Neural cell (in vitro differentiated cells): Measurements from ENCODE around the gene MTCL1. TPM values are rescaled to one million over a fixed set of nuclear protein-coding genes. Genes with fewer than 3 reads are reported as not detected.

Source experiments
- H2AFZ ChIP-seq: fragments of 200-600, 300-800 bp; sonication (generic), shearing (Covaris generic); 2 replicates; pipeline ENCODE4 v1.6.0; 2014; ENCODE audit warnings: low read depth, mild to moderate bottlenecking, antibody characterized with exemption, low read length, moderate library complexity
- H3F3A ChIP-seq: fragments of 200-600 bp; shearing (Covaris generic); 2 replicates; pipeline ENCODE4 v1.6.1; 2016; ENCODE audit warnings: mild to moderate bottlenecking, moderate library complexity, mixed read lengths, antibody characterized with exemption, low read length; ENCODE audit not compliant: insufficient read depth, poor library complexity, severe bottlenecking
- H3K27ac ChIP-seq: fragments of 200-600, 300-800 bp; sonication (generic), shearing (Covaris generic); 2 replicates; pipeline ENCODE4 v1.5.1; 2014; ENCODE audit warnings: mild to moderate bottlenecking, low read length, moderate library complexity
- H3K27me3 ChIP-seq: fragments of 300-800, 200-600 bp; sonication (generic), shearing (Covaris generic); 2 replicates; pipeline ENCODE4 v1.6.0; 2014; ENCODE audit warnings: mild to moderate bottlenecking, low read depth, low read length, moderate library complexity; ENCODE audit not compliant: insufficient read depth
- H3K36me3 ChIP-seq: fragments of 300-800, 200-600 bp; sonication (generic), shearing (Covaris generic); 2 replicates; pipeline ENCODE4 v1.5.1; 2014; ENCODE audit warnings: mild to moderate bottlenecking, antibody characterized with exemption, low read length, moderate library complexity; ENCODE audit not compliant: insufficient read depth
- H3K4me2 ChIP-seq: fragments of 300-800, 200-600 bp; sonication (generic), shearing (Covaris generic); 2 replicates; pipeline ENCODE4 v1.6.0; 2014; ENCODE audit warnings: mild to moderate bottlenecking, low read length
- H3K4me3 ChIP-seq: fragments of 300-800, 200-600 bp; sonication (generic), shearing (Covaris generic); 2 replicates; pipeline ENCODE4 v1.5.1; 2014; ENCODE audit warnings: mild to moderate bottlenecking, low read length, moderate library complexity
- H3K79me2 ChIP-seq: fragments of 200-600 bp; shearing (Covaris generic); replicated peaks from 2 replicates; pipeline ENCODE4 v1.6.0; 2014; ENCODE audit warnings: mild to moderate bottlenecking, low read length, moderate library complexity; ENCODE audit not compliant: insufficient read depth
- H3K9ac ChIP-seq: fragments of 300-800, 200-600 bp; sonication (generic), shearing (Covaris generic); 2 replicates; pipeline ENCODE4 v1.6.1; 2016; ENCODE audit warnings: mild to moderate bottlenecking, low read length, mixed read lengths
- H3K9me2 ChIP-seq: fragments of 200-600 bp; shearing (Covaris generic); 2 replicates; pipeline ENCODE4 v1.6.1; 2016; ENCODE audit warnings: mild to moderate bottlenecking, low read length, mixed read lengths; ENCODE audit not compliant: insufficient read depth
- H3K9me3 ChIP-seq: fragments of 200-600, 300-800 bp; sonication (generic), shearing (Covaris generic); 2 replicates; pipeline ENCODE4 v1.6.1; 2016; ENCODE audit warnings: mild to moderate bottlenecking, mixed run types, low read length, moderate library complexity, mixed read lengths
- H4K20me1 ChIP-seq: fragments of 200-600 bp; shearing (Covaris generic); 2 replicates; pipeline ENCODE4 v1.6.1; 2016; ENCODE audit warnings: mild to moderate bottlenecking, mixed run types; ENCODE audit not compliant: insufficient read depth
- EP300 ChIP-seq: fragments of 450-650 bp; conservative IDR thresholded peaks from 2 replicates; pipeline ENCODE4 v1.6.1; 2014; ENCODE audit warnings: antibody characterized with exemption, mild to moderate bottlenecking, moderate library complexity; ENCODE audit not compliant: poor library complexity, severe bottlenecking
- EZH2 ChIP-seq: fragments of 200-600, 300-800 bp; shearing (Covaris generic), sonication (generic); IDR thresholded peaks from 2 replicates; pipeline ENCODE4 v1.6.1; 2014; ENCODE audit warnings: antibody characterized with exemption, low read length, borderline replicate concordance, mild to moderate bottlenecking; ENCODE audit not compliant: insufficient read depth, poor library complexity, severe bottlenecking
- MXI1 ChIP-seq: fragments of 450-650 bp; conservative IDR thresholded peaks from 2 replicates; pipeline ENCODE4 v1.6.1; 2014; ENCODE audit warnings: antibody characterized with exemption, mild to moderate bottlenecking; ENCODE audit not compliant: poor library complexity, severe bottlenecking
- POLR2AphosphoS5 ChIP-seq: IDR thresholded peaks from 2 replicates; pipeline ENCODE4 v1.6.1; 2012
- RAD21 ChIP-seq: fragments of 450-650 bp; conservative IDR thresholded peaks from 2 replicates; pipeline ENCODE4 v1.6.1; 2014; ENCODE audit warnings: antibody characterized with exemption, mild to moderate bottlenecking, moderate library complexity
- SMC3 ChIP-seq: fragments of 450-650 bp; conservative IDR thresholded peaks from 2 replicates; pipeline ENCODE4 v1.6.1; 2014; ENCODE audit warnings: antibody characterized with exemption, mild to moderate bottlenecking, moderate library complexity; ENCODE audit not compliant: poor library complexity
- TAF1 ChIP-seq: IDR thresholded peaks from 2 replicates; pipeline ENCODE4 v1.6.1; 2012; ENCODE audit warnings: low read depth
- polyA plus RNA-seq: library from polyadenylated mRNA; depleted of rRNA; stranded (reverse); fragments of >200 nt; gene quantifications from 2 replicates; pipeline ENCODE4 v1.2.3, GENCODE V29; 2014
- TF ChIP-seq, protein P1 (sequence below): IDR thresholded peaks from 2 replicates; pipeline ENCODE4 v1.6.1; 2012; ENCODE audit warnings: borderline replicate concordance
- TF ChIP-seq, protein P2 (sequence below): fragments of 450-650 bp; IDR thresholded peaks from 2 replicates; pipeline ENCODE4 v1.5.1; 2014; ENCODE audit warnings: antibody characterized with exemption, mild to moderate bottlenecking, moderate library complexity; ENCODE audit not compliant: poor library complexity, severe bottlenecking

The MTCL1 gene
- polyA plus RNA-seq, 1 donor from 2014 or later: 20.8 TPM

DNA sequence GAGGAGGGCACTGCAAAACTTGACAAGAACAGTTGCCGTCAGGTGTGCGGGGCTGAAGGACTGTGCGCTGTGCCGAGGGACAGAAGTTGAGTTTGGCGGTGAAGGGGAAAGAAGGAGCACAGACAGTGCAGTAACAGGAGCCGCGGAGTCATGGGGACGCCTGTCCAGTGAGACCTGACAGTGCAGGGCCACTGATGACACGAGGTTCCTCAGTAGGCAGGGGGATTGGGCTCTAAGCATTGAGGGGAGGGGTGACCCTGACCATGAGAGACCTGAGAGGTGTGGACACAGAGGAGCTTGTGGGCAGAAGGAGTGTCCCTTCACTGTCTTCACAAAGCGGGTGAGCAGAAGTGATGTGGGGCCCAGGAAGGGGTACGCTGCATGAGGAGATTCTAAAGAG is 104.8 kb downstream of the MTCL1 start:
- Histone ChIP-seq H3F3A (no peaks in the 10 kb centered on the region), H3K9me3 (no peaks in the 10 kb centered on the region), H3K79me2 (no peaks in the 10 kb centered on the region), H3K4me2 (no peak overlapping the region), H3K9ac (no peak overlapping the region), H4K20me1 (no peaks in the 10 kb centered on the region), H3K4me3 (no peak overlapping the region), H2AFZ (no peak overlapping the region), H3K36me3 (no peaks in the 10 kb centered on the region), H3K27me3 (no peaks in the 10 kb centered on the region), H3K9me2 (no peaks in the 10 kb centered on the region), H3K27ac (no peak overlapping the region)
- no peak for TF ChIP-seq RAD21
- TF ChIP-seq EP300: no peak
- TF ChIP-seq, protein P1, sequence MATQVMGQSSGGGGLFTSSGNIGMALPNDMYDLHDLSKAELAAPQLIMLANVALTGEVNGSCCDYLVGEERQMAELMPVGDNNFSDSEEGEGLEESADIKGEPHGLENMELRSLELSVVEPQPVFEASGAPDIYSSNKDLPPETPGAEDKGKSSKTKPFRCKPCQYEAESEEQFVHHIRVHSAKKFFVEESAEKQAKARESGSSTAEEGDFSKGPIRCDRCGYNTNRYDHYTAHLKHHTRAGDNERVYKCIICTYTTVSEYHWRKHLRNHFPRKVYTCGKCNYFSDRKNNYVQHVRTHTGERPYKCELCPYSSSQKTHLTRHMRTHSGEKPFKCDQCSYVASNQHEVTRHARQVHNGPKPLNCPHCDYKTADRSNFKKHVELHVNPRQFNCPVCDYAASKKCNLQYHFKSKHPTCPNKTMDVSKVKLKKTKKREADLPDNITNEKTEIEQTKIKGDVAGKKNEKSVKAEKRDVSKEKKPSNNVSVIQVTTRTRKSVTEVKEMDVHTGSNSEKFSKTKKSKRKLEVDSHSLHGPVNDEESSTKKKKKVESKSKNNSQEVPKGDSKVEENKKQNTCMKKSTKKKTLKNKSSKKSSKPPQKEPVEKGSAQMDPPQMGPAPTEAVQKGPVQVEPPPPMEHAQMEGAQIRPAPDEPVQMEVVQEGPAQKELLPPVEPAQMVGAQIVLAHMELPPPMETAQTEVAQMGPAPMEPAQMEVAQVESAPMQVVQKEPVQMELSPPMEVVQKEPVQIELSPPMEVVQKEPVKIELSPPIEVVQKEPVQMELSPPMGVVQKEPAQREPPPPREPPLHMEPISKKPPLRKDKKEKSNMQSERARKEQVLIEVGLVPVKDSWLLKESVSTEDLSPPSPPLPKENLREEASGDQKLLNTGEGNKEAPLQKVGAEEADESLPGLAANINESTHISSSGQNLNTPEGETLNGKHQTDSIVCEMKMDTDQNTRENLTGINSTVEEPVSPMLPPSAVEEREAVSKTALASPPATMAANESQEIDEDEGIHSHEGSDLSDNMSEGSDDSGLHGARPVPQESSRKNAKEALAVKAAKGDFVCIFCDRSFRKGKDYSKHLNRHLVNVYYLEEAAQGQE: no peak
- TF ChIP-seq TAF1: no peak
- no peak for TF ChIP-seq SMC3
- TF ChIP-seq EZH2: no peak
- no peak for TF ChIP-seq POLR2AphosphoS5
- TF ChIP-seq MXI1: no peak
- TF ChIP-seq, protein P2, sequence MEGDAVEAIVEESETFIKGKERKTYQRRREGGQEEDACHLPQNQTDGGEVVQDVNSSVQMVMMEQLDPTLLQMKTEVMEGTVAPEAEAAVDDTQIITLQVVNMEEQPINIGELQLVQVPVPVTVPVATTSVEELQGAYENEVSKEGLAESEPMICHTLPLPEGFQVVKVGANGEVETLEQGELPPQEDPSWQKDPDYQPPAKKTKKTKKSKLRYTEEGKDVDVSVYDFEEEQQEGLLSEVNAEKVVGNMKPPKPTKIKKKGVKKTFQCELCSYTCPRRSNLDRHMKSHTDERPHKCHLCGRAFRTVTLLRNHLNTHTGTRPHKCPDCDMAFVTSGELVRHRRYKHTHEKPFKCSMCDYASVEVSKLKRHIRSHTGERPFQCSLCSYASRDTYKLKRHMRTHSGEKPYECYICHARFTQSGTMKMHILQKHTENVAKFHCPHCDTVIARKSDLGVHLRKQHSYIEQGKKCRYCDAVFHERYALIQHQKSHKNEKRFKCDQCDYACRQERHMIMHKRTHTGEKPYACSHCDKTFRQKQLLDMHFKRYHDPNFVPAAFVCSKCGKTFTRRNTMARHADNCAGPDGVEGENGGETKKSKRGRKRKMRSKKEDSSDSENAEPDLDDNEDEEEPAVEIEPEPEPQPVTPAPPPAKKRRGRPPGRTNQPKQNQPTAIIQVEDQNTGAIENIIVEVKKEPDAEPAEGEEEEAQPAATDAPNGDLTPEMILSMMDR: no peak

DNA sequence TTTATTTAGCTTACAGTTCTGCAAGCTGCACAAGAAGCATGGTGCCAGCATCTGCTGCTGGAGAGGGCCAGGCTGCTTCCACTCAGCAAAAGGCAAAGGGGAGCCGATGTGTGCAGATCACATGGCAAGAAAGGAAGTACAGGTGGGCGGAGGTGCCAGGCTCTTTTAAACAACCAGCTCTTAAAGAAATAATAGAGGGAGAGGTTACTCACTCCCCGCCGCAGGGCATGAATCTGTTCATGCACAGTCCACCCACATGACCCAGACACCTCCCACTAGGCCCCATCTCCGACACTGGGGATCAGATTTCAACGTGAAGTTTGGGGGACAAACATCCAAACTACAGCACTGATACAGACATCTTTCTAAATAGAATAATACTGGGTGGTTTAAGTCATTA is 105.8 kb downstream of the MTCL1 start:
- Histone ChIP-seq H3K9me2 (no peaks in the 10 kb centered on the region), H3K36me3 (no peaks in the 10 kb centered on the region), H3K27ac (no peak overlapping the region), H2AFZ (no peak overlapping the region), H3K9ac (no peak overlapping the region), H4K20me1 (no peaks in the 10 kb centered on the region), H3K9me3 (no peaks in the 10 kb centered on the region), H3F3A (no peaks in the 10 kb centered on the region), H3K4me2 (no peak overlapping the region), H3K79me2 (no peaks in the 10 kb centered on the region), H3K27me3 (no peaks in the 10 kb centered on the region), H3K4me3 (no peak overlapping the region)
- no peak for TF ChIP-seq RAD21
- no peak for TF ChIP-seq TAF1
- no peak for TF ChIP-seq MXI1
- TF ChIP-seq, protein P2: no peak
- no peak for TF ChIP-seq EP300
- TF ChIP-seq EZH2: no peak
- TF ChIP-seq POLR2AphosphoS5: no peak
